Fibroblast of skin of right quadriceps (primary cell): ENCODE results near the gene MBD4.
"Not testable (repeated sequence)": the region's sequence is repeated elsewhere in the genome, so short reads cannot be mapped to it uniquely, and the experiment has no call there.

Source experiments
- DNase-seq: peaks from one replicate; pipeline ENCODE4 v3.0.0-alpha.2; 2013

The MBD4 gene

GRCh38 chr3:129439817-129440617 lies at the start of gene MBD4, which contains the start of gene IFT122:
MBD4 (minus strand) TSS chr3:129439948; CDS start chr3:129439833, 115 bp downstream.
IFT122 (plus strand) TSS chr3:129440224; CDS start chr3:129440331, 107 bp downstream.
- DNase-seq: peak; percentile 99

- DNase-seq: not testable (repeated sequence)
Observed at GRCh38 chr3:129489258-129489657, 49.5 kb upstream of the MBD4 start.

DNA sequence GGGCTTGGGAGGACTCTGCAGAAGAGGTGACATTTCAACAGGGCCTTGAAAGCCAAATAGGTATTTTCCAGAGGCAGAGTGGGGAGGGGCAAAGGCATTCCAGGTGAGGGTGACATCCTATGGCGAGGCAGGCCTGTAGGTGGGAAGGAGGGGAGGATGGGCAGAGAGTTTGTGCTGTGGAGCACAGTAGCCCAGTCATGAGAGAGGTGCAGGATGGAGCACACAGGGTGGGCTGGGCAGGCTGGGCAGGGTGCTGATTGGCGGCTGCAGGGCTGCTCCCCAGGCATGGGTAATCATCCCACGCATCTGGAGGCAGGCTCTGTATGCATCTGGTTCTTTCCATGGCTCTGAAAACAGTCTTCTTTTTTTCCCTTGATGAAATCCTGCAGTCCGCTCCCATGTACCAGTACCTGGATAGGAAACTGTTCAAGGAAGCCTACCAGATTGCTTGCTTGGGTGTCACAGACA lies 48.2 kb upstream of the MBD4 start:
- not testable (repeated sequence) for DNase-seq

GRCh38 chr3:129487183-129487867 lies 47.6 kb upstream of the MBD4 start:
- no peak for DNase-seq

GRCh38 chr3:129486664-129487035 lies 46.9 kb upstream of the MBD4 start:
- DNase-seq: no peak

DNA sequence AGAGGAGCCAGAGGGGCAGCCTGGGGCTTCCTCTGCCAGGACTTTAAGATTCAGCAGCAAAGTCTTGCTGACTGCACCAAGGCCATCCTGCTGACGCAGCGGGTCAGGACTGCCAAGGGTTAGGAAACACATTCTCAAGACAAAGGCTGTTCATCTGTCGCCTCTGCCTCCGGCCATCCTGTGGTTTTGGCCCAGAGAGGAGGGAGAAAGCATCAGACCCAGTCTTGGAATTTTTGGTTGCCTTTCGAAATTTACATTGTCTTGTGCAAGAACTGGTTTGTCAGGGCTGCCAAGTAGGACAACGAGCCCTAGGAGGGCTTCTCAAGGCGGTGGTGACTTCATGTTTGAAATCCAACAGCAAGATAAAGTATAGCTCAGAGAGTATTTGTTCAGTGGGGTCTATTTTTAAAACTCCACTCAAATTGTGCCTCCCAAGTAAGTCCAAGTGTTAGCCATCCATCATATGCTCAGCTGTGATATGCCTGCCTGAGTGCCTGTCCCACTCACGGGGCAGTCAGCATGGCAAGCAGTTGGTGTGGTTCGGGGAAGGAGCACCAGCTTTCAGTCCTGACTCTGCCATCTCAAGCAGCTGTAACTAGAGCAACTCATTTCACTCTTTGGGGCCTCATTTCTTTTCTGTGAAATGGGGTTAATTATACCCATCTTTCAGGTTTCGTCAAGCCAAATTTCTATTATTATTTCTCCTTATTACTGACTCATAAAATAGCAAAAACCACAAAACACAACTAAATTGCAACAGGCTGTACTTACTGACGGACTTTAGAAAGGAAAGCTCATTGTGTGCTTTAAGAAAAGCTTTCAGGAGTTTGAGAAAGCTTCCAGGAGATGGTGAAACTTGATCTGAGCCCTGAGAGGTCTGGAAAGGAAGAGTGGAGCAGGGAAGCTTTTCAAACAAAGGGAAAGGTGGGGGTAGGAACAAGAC lies 46.2 kb upstream of the MBD4 start:
- DNase-seq: peak; percentile 85

- DNase-seq: not testable (repeated sequence)
Observed at GRCh38 chr3:129485146-129485545, 45.4 kb upstream of the MBD4 start.

DNA sequence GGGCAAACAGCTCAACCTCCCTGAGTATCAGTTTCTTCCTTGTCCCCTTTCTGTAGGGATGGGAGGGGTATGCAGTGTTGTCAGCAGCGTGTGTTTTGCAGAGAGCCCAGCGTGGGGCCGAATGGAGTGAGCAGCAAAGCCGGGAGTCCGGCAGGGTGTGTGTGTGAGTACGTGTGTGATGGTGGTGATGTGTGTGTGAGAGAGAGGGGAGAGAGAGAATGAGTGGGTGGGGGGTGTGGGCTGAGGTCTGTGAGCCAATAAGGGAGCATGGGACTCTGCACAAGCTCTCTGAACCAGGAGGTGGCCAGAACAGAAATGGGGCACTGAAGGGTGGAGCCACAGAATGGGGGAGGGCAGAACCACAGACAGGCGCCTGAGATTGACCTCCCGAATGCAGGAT lies 44.1 kb upstream of the MBD4 start:
- DNase-seq: no peak

- DNase-seq: no peak
Observed at GRCh38 chr3:129482721-129483120, 43.0 kb upstream of the MBD4 start.

GRCh38 chr3:129481766-129482332 lies 42.1 kb upstream of the MBD4 start:
- peak; percentile 7 for DNase-seq

- peak; percentile 19 for DNase-seq
Observed at GRCh38 chr3:129481225-129481765, 41.5 kb upstream of the MBD4 start.

GRCh38 chr3:129476586-129476985 lies 36.8 kb upstream of the MBD4 start:
- DNase-seq: no peak

- no peak for DNase-seq
Observed at GRCh38 chr3:129475863-129476262, 36.1 kb upstream of the MBD4 start.

DNA sequence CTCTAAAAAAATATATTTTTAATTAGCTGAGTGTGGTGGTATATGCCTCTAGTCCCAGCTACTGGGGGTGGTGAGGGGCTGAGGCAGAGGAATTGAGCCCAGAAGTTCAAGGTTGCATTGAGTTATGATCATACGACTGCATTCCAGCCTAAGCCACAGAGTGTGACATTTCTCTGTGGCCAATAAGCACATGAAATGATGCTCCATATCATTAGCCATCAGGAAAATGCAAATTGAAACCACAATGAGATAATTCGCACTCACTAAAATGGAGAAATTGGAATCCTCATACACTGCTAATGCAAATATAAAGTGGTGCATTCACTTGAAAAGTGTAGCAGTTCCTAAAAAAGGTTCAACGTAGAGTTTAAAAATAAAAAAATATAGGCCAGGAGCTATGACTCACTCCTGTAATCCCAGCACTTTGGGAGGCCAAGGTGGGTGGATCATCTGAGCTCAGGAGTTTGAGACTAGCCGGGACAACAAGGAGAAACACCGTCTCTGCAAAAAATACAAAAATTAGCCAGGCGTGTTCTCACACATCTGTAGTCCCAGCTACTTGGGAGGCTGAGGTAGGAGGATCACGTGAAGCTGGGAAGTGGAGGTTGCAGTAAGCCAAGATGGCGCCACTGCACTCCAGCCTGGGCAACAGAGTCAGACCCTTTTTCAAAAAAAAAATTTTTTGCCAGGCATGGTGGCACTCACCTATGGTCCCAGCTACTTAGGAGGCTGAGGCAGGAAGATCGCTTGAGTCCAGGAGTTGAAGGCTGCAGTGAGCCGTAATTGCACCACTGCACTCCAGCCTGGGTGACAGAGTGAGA lies 35.4 kb upstream of the MBD4 start:
- peak; percentile 19 for DNase-seq

GRCh38 chr3:129473769-129474152 lies 34.0 kb upstream of the MBD4 start:
- no peak for DNase-seq

GRCh38 chr3:129473067-129473768 lies 33.5 kb upstream of the MBD4 start:
- DNase-seq: no peak

DNA sequence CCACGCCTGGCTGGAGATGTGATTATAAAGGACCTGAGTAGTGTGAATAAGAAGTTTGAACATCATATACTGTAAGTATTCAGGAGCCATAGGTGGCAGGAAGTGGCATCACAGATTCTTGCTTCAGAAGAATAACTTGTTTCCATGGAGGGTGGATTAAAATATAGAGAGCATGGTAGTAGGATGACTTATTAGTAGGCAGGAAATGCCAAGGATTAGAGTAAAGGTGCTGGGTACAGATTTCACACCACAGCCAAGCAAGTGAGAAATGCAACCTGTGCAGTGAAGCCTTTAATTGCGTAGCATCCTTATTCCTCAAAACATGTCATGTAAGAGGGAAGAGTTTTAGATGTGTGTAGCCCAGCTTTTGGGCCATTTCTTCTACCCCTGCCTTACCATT lies 31.1 kb upstream of the MBD4 start:
- no peak for DNase-seq

GRCh38 chr3:129469026-129469425 lies 29.3 kb upstream of the MBD4 start:
- DNase-seq: no peak

DNA sequence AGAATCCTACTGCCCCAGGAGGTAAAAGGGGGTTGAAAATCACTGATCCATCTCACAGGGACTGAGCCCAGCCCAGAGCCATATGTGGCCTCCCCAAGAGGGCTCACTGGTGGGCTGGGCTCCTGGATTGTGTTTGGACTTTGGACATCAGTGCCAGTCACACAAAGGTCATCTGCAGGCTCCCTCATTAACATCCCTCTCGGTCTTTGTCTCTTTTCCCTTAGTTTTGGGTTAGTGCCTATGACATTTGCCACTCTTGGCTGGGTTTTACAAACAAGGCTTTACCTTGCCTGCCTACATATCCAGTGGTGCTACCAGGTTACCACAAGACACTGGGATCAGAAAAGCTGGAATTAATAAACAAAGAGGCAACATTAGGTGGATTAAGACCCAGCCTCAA lies 28.2 kb upstream of the MBD4 start:
- DNase-seq: no peak

GRCh38 chr3:129463716-129464115 lies 24.0 kb upstream of the MBD4 start:
- no peak for DNase-seq

- no peak for DNase-seq
Observed at GRCh38 chr3:129463094-129463493, 23.3 kb upstream of the MBD4 start.
